Measurements from ENCODE around the gene IGFBP4.

The IGFBP4 gene

GRCh38 chr17:40478486-40478885 is 35.2 kb downstream of the IGFBP4 start:
- TF ChIP-seq CTCF (IDR thresholded peaks at IDR 0.05; ENCODE audit: control insufficient read depth, extremely low read depth, insufficient read depth) = no peak
- no peak for DNase-seq (ENCODE audit: low read depth)
- no peak overlapping the region for H3K4me3 ChIP-seq (ENCODE audit: low read depth, low read length)

GRCh38 chr17:40479754-40480480 is 36.7 kb downstream of the IGFBP4 start:
- TF ChIP-seq CTCF (IDR thresholded peaks at IDR 0.05; ENCODE audit: control insufficient read depth, extremely low read depth, insufficient read depth) = no peak
- no peak for DNase-seq (ENCODE audit: low read depth)
- no peak overlapping the region for H3K4me3 ChIP-seq (ENCODE audit: low read depth, low read length)

GRCh38 chr17:40480501-40481003 is 37.3 kb downstream of the IGFBP4 start:
- TF ChIP-seq CTCF (IDR thresholded peaks at IDR 0.05; ENCODE audit: control insufficient read depth, extremely low read depth, insufficient read depth) = no peak
- H3K4me3 ChIP-seq (ENCODE audit: low read depth, low read length) = no peak overlapping the region
- DNase-seq (ENCODE audit: low read depth) = no peak

- TF ChIP-seq CTCF (IDR thresholded peaks at IDR 0.05; ENCODE audit: control insufficient read depth, extremely low read depth, insufficient read depth) = no peak
- no peak for DNase-seq (ENCODE audit: low read depth)
- H3K4me3 ChIP-seq (ENCODE audit: low read depth, low read length) = no peak overlapping the region
Measured at GRCh38 chr17:40481106-40481505, 37.9 kb downstream of the IGFBP4 start.

- TF ChIP-seq CTCF (IDR thresholded peaks at IDR 0.05; ENCODE audit: control insufficient read depth, extremely low read depth, insufficient read depth) = no peak
- no peak overlapping the region for H3K4me3 ChIP-seq (ENCODE audit: low read depth, low read length)
- no peak for DNase-seq (ENCODE audit: low read depth)
Measured at GRCh38 chr17:40482722-40483121, 39.5 kb downstream of the IGFBP4 start.

GRCh38 chr17:40483679-40484078 is 40.4 kb downstream of the IGFBP4 start:
- H3K4me3 ChIP-seq (ENCODE audit: low read depth, low read length) = no peak overlapping the region
- DNase-seq (ENCODE audit: low read depth) = no peak
- TF ChIP-seq CTCF (IDR thresholded peaks at IDR 0.05; ENCODE audit: control insufficient read depth, extremely low read depth, insufficient read depth) = no peak

Measured in LNCaP clone FGC (cell line).